CD4-positive, alpha-beta T cell treated with Interleukin-17A for 4 hours (primary cell): ENCODE results near the gene EXOC4.
"Not testable (repeated sequence)": the region's sequence is repeated elsewhere in the genome, so short reads cannot be mapped to it uniquely, and the experiment has no call there.

ENCODE experiments used
- DNase-seq: peaks from one replicate; pipeline ENCODE4 v3.0.0-alpha.2; 2020; ENCODE audit warnings: mixed read lengths

Gene EXOC4

GRCh38 chr7:133584956-133585668 is 332.2 kb downstream of the EXOC4 start:
- DNase-seq, result no peak

GRCh38 chr7:133586253-133586652 is 333.4 kb downstream of the EXOC4 start:
- no peak for DNase-seq

GRCh38 chr7:133587903-133588302 is 335.0 kb downstream of the EXOC4 start:
- no peak for DNase-seq

- no peak for DNase-seq
These were observed 337.9 kb downstream of the EXOC4 start for GRCh38 chr7:133590795-133591194.

DNA sequence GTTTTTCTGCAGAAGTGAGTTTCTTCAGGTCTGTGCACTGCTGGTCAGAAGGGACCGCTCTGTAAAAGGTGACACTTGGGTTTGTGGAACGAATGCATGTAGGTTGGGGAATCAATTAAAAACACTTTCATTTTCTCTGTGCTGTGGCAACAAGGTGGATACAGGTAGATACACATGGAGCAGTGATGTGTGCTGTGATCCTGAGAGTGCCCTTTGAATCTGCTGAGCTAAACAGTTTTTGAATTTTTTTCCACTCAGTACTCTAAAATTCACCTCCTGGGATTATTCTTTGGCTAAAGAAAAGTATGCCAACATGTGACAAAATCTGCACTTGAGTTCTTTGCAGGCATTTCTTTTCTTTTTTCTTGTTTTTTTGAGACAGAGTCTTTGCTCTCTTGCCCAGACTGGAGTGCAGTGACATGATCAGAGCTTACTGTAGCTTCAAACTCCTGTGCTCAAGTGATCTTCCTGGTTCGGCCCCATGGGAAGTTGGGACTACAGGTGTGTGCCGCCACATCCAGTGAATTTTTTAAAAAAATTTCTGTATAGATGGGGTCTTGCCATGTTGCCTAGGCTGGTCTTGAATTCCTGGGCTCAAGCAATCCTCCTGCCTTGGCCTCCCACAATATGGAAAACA is 338.9 kb downstream of the EXOC4 start:
- no peak for DNase-seq

DNA sequence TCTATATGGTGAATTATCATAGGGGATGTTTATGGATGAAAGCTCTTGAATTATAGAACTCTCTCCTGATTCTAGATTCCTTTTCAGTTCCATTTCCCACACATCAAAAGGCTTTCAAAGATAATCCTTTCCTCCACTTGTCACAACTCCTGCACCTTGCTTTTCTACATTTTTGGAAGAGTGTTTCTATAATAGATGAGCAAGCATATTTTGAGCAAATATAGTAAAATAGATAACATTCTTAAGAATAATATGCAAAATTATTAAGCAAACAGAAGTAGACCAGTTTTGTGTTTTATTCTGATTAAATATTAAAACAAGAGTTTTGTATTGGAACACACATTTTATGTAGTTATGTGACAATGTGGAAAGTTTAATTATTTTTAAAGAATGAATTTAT is 340.7 kb downstream of the EXOC4 start:
- DNase-seq, result no peak

GRCh38 chr7:133601617-133602016 is 348.7 kb downstream of the EXOC4 start:
- DNase-seq, result no peak

DNA sequence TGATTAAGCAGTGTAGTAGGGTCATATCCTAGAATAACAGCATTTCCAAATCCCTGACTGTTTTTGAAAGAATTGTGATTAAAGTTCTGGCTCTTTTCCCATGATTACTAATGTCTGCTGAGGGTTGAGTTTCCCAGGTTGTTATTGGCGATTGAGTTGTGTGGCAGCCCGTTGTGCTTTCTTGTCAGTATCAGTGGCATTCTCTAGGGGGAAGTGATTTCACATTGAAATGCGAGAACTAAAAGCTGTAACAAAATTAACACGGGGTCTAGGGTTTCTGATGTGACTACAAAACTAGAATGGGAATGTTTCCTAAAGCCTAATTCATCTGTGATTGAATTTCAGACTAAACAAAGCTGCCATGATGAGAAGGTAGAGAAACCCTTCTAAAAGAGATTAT is 349.4 kb downstream of the EXOC4 start:
- no peak for DNase-seq

- no peak for DNase-seq
These were observed 354.1 kb downstream of the EXOC4 start for GRCh38 chr7:133606991-133607390.

- DNase-seq, result no peak
These were observed 356.9 kb downstream of the EXOC4 start for GRCh38 chr7:133609806-133610205.

DNA sequence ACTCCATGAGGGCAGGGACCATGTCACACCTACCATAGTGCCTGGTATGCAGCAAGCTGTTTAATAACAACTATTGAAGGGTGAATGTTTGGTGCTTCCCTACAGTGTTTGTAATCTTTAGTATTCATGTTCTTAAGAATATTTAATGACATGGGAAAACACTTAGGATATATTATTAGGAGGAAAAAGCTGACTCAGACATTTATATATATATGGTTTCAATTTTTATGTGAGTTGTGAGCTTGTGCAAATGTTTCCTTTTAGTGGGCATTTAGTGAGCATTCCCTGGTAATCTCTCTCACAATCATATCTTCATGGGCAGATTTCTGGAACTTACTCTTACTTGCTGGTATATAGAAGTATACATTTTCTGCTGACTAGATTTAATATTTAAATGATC is 359.1 kb downstream of the EXOC4 start:
- no peak for DNase-seq

GRCh38 chr7:133613250-133613790 is 360.4 kb downstream of the EXOC4 start:
- no peak for DNase-seq

- DNase-seq, result no peak
These were observed 361.4 kb downstream of the EXOC4 start for GRCh38 chr7:133614251-133614650.

- DNase-seq, result no peak
These were observed 366.1 kb downstream of the EXOC4 start for GRCh38 chr7:133618970-133619369.

DNA sequence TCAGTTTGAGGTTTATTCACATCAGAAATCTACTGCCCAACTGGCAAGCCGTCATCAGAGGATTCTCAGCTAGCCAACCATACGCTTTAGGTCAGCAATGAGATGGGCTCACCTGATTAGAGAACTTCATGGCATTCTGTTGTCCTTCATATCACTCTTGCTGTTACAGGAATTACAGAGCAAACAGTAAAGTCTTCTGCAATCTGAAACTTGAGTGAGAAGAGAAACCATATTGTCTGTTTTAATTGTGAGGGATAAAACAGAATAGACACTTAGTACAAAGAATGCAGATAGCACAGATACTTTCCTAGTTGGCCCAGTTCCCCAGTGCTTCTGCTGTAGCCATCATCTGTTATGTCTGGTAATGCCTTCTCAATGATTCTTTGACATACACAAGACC is 366.6 kb downstream of the EXOC4 start:
- no peak for DNase-seq

DNA sequence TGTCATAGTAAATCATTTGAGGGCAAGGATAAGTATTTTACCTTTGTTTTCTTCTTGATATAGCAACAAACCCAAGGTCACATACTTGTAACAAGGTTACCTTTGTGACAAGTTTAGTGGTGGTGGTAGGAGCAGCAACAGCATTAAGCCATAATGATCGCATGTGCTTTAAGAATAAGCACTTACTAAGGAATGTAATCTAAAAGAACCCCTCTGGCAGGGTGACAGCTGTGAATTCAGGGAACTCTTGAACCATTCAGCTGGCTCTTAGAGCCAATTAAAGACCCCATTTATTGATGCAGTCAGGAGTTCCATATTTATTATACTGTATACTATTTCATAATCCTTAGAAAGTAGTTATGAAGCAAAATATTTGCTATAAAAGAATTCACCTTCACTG is 370.8 kb downstream of the EXOC4 start:
- DNase-seq, result no peak

- no peak for DNase-seq
These were observed 372.2 kb downstream of the EXOC4 start for GRCh38 chr7:133625046-133625445.

GRCh38 chr7:133629701-133630100 is 376.8 kb downstream of the EXOC4 start:
- no peak for DNase-seq

DNA sequence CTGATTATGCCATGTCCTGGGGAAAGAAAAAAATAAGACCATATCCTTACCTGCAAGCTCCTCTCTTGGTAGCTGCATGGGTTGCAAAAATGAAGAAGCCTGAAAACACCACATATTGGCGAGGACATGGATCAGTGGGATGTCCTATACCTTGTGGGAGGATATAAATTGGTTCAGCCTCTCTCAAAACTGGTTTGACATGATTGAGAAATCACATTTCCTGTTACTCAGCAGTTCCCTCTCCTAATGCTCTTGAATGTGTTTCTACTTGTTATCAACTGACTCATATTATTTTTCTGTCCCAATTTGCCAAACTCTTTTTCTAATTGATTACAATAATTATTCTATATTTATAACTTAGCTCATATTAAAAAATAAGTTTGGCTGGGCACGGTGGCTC is 380.2 kb downstream of the EXOC4 start:
- no peak for DNase-seq

DNA sequence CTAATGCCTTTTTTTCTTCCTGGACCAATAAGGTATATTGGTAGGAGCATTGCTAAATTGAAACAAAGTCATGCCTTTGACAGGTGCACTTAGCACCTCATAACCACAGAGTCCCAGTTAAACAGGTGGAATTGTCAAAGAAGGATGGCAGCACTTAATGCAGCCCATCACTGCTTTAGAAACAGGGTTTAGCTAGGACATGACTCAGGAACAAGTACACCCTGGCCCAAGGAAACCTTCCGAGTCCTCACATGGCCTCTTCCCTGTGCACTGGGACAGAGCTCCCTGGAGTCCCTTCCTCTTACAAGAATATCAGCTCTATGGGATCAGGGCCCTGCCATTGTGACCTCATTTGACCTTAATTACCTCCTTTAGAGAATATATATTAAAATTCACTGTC is 382.7 kb downstream of the EXOC4 start:
- no peak for DNase-seq

DNA sequence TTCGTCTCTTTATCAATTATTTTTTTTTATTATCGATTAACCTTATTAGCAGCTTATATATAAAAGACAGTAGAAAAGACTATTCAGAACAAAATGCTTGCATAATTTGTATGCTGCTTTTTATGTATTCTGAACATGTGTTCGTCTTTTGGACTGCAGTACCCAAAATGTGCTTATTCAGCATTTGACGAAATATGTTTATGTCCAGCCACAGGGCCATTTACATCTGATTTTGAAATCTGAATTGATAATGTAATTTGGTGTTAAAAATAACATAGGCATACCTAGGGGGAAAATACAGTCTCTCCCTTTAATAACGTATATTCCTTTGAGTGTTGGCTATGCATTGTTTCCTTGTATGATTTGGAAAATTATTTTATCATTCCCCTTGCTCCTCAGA is 386.0 kb downstream of the EXOC4 start:
- no peak for DNase-seq

DNA sequence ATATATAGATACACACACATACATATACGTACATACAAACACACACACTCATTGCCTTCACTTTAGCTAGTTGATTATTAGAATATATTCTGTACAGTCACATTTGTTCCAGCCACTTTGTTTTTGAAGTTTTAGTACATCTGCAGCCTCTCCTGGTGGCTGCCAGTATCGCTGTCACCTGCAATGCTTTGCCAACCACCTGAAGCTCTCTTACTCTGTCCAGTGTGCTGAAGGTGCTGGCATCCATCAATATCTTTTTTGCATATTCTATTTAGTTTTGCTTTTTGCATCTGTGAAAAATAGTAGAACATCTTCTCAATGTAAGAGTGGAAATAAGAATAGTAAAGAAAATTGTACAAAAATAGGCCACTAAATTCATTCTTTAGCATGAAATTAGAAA is 388.6 kb downstream of the EXOC4 start:
- DNase-seq, result no peak

GRCh38 chr7:133642907-133643306 is 390.0 kb downstream of the EXOC4 start:
- no peak for DNase-seq

DNA sequence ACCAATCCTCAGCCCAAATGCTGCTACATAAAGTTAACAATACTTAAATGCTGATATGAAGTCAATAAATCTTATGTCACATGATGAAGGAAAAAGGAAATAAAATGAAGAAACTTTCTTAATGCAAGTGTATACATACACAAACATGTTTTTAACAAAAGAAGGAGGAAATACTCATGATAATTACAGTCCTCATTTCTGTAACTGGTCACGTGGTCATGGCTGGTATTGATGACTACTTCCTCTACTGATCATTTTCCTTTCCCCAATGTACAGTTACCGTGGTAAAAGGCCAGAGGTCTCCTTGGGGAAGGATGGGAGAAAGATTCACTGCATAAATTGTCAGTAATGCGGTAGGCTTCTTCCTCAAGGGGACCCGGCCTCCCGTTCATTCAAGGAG is 390.8 kb downstream of the EXOC4 start:
- DNase-seq, result not testable (repeated sequence)
